HG03095 (cell line): ENCODE measurements around the gene TP53I11.

Source experiments
- ATAC-seq: cut with Tn5 transposase; IDR thresholded peaks from one replicate; pipeline ENCODE4 v1.9.1; 2021; ENCODE audit warnings: moderate library complexity; ENCODE audit not compliant: unreplicated experiment

The TP53I11 gene

DNA sequence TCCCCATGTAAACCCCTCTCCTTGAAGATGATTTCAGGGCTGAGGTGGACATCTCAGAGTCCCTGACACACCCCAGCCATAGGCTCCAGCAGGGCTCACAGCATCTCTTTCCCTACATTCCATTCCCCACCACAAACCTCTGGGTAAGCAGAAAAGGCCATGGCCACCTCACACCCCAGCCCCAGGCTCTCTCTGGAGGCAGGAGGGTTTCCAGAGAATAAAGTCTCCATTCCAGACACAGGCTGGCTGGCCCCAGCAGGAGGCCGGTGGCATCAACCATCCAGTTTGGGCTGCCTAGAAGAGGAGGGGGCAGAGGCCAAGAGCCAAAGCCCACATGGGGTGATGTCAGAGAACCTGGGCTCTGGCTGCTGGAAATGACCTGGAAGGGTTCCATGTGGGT is 61.4 kb downstream of the TP53I11 start:
- no peak for ATAC-seq

DNA sequence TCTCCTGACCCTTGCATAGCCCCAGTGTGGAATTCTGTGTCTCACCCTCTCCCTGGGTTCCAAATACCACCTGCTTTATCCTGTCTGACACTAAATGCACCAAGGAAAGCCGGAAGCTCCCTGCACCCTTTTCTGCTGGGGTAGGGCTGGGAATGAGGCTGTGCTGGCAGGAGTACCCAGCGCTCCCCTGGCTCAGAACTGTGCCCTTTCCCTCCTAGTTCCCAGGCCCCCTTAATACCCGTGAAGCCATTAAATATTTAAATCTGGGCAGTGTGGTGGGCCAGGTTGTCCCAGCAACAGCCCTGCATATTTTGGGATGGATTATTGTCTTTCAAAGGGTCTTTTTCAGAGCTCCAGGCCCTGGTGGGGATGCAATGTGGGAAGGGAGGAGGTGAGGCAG is 63.0 kb downstream of the TP53I11 start:
- ATAC-seq, result no peak

DNA sequence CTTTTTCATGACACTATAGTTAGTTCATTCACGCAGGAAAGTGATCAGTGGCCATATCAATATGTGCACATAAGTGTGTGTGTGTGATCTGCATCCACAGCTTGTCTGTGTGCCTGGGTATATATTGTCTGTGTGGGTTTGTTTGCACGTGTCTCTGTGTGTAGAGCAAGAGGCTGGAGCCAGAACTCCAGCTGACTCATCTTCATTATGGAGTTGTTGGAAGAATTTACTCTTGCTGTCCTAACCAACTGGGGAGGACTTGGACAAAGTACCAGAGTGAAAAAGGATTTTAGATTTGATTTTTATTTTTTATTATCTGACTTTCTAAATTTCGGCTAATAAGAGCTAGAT is 63.9 kb downstream of the TP53I11 start:
- no peak for ATAC-seq

GRCh38 chr11:44885919-44886789 is 64.5 kb downstream of the TP53I11 start:
- ATAC-seq, result no peak

GRCh38 chr11:44885065-44885810 is 65.4 kb downstream of the TP53I11 start:
- no peak for ATAC-seq

DNA sequence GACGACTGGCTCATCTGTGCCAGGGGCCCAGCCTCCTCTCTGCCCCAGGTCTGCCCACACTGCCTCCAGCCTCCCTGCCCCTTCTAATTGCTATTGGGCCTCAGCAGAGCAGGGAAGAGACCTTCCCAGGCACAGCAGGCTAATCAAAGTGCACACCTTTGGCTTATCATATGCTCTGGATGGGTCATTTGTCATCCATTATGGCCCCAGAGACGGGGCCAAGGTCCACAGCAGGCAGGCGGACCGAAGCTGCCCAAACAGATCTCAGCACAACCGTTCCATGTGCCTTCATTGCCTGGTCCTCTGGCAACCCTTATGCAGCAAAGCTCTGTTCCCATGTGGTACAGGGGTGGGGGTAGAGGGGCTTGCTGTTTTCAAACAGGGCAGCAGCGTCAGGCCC is 66.6 kb downstream of the TP53I11 start:
- no peak for ATAC-seq

DNA sequence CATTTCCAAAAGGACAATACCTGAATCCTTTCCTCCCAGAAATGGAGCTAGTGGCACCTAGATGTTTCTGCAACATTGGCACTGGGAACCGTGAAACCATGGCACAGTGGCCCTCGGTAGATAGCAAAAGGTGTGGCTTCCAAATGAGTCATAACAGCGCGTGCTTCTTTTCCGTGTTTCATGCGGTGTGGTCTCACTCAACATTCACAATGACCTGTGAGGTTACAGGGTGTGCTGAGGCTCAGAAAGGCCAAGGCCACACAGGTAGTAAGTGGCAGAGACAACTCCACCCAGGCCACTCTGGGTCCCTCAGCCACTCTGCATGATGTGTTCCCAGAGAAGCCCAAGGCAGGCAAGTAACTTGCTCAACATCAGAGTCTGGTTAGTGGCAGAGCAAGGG is 67.4 kb downstream of the TP53I11 start:
- no peak for ATAC-seq
